HS-27A (cell line): ENCODE results near the gene ZCCHC3.

Experiments used
- DNase-seq: peaks from one replicate; pipeline ENCODE4 v3.0.0-alpha.2; 2012; ENCODE audit warnings: low read depth, missing footprints

The ZCCHC3 gene

DNA sequence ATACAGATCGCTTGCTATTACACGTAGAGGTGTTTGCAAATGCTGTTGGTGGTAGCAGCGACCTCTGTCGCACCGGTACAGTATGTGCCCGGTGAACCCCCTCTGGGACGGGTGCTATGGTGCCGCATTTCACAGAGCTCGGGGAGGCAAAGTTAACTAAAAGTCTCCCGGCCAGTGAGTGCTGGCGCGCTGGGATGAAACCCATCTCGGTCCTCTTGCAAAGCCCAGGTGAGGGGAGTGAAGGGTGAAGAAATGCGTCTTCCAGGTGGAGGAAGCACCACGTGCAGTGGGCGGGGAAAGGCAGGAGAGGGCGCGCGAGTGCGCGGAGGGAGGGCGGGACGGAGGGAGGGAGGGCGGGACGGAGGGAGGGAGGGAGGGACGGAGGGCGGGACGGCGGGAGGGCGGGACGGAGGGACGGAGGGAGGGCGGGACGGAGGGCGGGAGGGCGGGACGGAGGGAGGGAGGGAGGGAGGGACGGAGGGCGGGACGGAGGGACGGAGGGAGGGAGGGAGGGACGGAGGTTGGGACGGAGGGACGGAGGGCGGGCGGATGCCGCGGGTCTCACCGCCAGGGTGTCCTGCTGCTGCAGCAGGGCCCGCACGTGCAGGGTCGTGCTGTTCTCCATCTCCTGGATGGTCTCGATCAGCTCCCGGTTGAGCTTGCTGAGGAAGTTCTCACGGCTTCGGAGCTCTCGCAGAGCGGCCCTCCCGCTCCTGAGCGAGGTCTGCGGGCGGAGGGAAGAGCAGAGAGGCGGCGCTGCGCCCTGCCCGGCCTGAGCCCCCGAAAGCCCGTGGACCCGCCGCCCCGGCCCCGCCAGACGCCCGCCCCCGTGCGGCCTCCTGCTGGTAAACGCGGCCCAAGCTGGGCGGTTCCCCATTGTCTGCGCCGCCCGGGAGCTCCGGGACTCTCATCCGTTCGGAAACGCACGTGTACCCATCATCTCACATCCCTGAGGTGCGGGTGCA is 18.5 kb upstream of the ZCCHC3 start:
- no peak for DNase-seq

DNA sequence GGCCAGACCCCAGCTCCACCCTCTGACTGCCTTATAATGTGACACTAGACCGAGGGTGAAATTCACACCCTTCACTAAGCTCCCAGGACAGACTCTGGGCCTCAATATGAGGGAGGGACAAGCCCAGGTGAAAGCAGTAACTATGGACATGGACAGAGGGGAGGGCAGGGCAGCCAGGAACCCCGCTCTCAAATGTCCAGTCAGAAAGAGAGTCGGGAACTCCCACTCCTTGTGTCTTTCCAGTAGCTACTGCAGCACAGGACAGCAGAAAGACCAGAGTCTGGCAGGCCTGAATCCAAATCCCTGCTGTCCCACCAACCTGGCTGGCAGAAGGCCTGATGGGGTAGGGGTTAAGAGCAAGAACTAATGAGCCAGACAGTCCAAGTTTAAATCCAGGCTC is 13.2 kb upstream of the ZCCHC3 start:
- no peak for DNase-seq

DNA sequence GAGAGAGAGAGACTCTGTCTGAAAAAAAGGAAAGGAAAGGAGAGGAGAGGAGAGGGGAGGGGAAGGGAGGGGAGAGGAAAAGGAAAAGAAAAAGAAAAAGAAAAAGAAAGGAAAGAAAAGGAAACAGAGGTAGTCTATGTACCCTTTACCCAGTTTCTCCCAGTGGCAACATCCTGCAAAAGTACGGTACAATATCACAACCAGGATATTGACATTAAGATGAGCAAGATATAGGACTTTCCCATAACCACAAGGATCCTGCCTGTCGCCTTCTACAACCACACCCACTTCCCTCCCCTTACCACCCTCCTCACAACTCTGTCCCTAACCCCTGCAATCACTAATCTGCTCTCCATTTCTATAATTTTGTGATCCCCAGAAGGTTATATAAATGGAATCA is 10.9 kb upstream of the ZCCHC3 start:
- DNase-seq = no peak

DNA sequence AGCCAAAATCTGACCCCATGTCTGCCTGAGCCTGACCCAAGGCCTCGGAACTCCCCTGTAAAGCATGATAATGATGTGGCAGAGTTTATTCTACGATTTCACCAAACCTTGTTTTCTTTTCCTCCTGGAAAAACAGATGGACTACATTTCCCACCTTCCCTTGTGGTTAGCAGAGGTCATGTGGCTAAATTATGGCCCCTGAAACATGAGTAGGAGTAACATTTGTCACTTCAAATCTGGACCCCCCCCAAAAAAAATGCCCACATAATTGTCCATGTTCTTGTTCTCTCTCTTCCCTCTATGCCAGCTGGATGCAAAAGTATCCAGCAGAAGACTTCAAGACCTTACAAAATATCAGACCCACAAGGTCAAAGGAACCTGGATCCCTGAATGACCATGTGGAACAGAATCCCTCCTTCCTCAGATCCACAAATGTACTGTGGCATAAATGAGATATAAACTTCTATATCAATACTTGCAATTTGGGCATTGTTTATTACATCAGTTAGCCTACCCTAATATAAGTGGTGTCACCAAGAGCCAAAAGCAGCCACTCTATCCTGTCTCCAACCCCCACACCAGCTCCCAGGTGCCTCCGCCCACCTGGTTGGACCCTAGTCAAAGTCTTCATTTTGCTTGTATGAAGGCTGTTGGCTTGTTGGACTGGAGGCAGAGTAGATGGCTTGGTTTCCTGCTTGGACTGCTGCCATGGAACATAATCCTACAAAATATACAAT is 8.2 kb upstream of the ZCCHC3 start:
- no peak for DNase-seq

DNA sequence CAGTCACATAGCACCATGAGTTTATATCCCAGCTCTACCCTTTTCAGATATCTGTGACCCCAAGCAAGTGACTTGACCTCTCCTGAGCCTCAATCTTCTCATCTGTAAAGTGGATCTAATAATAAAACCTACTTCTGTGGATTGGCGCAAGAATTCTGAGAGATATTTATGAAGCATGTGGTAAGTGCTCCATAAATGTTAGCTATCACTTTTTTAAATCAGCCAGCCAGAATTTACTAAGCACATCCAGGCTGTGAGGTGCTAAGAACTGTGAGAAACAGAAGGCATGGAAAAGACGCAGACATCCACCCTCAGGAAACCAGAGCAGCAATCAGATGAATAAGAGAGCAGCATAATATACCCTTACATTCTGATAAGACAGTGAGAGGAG is 7.7 kb upstream of the ZCCHC3 start:
- DNase-seq = no peak

DNA sequence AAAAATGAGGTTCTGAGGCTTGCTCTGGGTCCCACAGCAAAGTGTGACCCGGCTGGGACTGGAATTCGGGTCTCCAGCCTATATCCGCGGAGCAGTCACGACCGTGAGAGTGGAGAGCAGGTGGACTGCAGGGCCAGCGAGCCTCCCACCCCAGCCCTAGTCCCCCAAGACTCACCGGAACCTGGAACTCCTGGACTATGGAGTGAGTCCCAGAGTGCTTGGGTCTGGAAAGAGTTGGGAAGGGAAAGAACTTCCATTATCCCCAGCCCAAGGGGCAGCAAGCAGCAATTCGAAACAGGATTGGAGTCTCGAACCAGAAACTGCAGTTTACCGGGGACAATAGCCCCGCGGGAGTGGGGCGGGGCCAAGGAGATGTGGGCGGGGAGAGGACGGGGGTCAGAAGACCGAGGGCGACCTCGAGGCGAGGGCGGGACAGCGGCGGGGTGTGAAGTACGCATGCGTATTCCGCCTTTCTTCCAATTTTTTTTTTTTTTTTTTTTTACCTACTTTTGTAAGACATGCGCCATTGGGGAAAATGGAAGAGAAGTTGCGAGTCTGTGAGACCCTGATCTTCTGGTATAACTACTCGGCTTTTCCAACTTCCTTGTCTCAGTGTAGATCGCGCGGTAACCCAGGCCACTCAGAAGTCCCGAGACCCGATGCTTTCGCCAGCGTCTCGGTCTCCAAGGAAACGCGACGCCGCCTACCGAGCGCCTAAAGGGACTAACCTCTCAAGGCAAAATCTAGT is 7.1 kb upstream of the ZCCHC3 start, which contains the start of gene C20orf96:
C20orf96 (minus strand) TSS at position 667 of the 748 bp plus-strand sequence; CDS start at position 527, 140 bp downstream.
- peak; percentile 89 for DNase-seq

DNA sequence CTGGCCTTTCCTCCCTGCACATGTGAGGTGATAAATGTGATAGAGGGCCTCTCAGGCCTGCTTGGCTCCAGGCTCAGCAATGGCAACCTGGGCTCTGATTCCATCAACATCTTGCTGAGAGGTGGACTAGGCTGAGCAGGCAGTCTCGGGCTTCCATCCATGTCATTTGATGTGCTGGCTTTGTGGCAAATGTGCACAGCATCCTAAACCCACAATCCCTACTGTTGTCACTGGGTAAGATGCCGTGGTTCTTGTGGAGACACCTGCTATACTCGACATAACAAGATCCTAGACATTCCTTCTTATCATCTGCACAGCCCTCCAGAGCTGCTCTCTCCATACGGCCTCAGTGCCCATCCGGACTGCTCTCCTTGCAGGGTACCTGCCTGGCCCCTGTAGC is 2.8 kb upstream of the ZCCHC3 start:
- no peak for DNase-seq

DNA sequence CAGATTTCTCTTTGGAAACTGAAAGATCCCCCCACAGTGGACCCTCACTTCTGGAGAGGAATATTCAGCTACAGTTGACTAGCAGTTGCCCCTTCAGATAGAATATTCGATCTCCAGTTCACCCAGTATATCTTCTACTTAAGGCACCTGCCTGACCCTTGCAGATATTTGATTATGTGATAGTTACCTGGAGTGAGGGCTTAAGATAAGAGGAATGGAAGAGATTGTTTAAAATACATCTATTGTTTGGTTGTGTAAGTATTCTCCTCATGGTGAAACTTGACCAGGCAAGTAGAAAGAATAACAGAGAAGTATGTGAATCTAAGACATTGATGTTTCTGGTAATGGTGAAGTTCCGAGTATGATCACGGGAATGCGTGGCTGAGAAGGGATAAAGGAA is 1.6 kb upstream of the ZCCHC3 start:
- DNase-seq = no peak

DNA sequence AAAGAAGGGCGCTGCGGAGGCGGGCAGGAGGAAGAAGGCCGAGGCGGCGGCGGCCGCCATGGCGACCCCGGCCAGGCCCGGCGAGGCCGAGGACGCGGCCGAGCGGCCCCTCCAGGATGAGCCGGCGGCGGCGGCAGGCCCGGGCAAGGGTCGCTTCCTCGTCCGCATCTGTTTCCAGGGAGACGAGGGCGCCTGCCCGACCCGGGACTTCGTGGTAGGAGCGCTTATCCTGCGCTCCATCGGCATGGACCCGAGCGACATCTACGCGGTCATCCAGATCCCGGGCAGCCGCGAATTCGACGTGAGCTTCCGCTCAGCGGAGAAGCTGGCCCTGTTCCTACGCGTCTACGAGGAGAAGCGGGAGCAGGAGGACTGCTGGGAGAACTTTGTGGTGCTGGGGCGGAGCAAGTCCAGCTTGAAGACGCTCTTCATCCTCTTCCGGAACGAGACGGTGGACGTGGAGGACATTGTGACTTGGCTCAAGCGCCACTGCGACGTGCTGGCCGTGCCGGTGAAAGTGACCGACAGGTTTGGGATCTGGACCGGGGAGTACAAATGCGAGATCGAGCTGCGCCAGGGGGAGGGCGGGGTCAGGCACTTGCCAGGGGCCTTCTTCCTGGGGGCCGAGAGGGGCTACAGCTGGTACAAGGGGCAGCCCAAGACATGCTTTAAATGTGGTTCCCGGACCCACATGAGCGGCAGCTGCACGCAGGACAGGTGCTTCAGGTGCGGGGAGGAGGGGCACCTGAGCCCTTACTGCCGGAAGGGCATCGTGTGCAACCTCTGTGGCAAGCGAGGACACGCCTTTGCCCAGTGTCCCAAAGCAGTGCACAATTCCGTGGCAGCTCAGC is 780 bp downstream of the ZCCHC3 start:
- peak; percentile 54 for DNase-seq

DNA sequence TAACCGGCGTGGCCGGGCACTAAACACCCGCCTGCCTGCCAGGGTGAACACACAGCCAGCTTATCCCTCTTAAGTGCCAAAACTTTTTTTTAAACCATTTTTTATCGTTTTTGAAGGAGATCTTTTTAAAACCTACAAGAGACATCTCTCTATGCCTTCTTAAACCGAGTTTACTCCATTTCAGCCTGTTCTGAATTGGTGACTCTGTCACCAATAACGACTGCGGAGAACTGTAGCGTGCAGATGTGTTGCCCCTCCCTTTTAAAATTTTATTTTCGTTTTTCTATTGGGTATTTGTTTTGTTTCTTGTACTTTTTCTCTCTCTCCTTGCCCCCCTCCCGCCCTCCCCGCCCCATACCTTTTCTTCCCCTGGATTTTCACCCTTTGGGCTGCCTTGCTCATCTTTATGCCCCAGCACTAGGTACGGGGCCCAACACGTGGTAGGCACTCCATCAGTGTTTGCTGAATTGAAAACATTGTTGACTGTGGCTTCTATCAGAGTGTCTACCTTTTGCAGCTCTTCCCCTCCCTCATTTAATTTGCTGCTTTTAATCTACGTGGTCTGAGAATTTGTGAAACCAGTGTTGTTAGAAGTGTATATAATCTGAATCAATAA is 1.5 kb downstream of the ZCCHC3 start:
- DNase-seq = no peak

DNA sequence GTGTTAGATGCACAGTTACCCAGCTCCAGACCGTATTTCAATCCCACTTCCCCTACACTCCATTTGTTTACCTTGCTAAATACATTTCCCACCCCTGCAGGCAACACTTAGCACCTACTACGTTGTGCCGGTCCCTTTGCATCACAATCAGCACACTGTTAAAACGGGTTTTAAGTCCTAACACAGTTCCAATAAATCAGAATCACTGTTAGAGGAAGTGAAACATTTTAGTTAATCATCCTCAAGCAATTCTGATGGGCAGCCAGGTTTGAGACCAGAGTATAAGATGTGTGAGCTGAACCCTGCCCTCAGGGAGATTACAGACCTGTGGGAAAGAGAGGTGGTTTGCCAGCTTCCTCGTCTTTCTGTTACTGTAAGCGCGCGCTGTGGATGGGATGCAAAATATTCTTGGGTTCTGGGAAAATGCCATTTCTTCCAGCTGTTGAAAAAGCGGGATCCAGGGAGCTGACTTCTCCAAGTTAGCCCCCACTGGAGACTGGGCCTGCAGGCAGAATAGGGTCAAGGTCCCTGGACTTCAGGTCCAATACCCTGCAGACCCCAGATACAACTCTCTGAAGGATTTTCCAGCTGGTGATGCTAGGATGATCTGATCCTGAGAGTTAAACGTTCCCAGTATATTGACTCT is 3.1 kb downstream of the ZCCHC3 start:
- no peak for DNase-seq

DNA sequence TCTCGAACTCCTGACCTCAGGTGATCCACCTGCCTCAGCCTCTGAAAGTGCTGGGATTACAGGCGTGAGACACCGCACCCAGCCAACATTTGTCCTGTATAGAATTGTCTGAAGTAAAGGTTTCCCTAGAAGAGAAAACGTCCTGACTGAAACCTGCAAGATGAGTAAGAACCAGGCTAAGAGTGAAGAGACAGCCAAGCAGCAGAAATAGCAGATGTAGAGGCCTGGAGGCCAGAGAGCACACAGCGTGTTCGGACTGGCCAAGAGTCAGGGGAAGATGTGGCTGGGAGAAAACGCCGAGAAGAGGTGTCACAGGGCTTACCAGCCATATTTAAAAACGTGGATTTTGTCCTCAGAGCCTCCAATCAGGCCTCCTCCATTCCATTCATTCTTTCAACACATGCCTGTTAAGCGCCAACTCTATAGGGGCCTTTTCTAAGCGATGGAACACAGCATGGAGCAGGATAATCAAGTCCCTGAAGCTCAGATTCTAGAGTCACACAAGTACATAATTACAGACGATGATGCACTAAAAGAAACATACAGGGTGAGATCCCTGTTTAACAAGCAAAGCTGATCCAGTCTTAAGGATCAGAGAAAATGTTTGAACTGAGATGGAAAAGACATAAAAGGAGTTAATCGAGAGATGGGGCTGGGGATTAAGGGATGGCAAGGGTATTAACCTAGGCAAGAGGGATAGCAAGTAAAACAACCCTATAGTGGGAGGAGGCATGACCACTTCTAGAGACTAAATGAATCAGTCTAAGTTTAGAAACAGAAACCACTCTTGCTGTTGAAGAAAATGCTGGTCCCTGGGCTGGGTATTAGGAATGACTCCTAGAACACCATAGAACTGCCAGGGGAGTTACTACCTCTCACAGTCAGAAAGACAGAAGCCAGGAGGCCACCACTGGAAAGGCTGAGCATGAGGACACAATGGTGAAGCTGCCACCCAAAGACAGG is 4.8 kb downstream of the ZCCHC3 start:
- DNase-seq = no peak

DNA sequence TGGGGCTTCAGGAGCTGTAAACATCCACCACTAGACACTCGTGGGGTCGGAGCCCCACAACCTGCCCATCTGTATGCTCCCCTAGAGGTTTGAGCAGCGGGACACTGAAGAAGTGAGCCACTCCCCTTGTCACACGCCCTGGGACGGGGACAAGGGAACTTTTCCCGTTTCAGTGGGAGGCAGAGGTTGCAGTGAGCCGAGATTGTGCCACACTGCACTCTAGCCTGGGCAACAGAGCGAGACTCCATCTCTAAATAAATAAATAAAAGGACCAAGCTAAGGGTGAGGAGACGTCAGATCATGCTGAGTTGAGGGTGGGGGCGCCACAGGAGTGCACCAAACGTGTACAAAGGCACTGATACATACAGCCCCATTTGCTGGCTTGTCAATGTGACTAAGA is 8.4 kb downstream of the ZCCHC3 start:
- no peak for DNase-seq

DNA sequence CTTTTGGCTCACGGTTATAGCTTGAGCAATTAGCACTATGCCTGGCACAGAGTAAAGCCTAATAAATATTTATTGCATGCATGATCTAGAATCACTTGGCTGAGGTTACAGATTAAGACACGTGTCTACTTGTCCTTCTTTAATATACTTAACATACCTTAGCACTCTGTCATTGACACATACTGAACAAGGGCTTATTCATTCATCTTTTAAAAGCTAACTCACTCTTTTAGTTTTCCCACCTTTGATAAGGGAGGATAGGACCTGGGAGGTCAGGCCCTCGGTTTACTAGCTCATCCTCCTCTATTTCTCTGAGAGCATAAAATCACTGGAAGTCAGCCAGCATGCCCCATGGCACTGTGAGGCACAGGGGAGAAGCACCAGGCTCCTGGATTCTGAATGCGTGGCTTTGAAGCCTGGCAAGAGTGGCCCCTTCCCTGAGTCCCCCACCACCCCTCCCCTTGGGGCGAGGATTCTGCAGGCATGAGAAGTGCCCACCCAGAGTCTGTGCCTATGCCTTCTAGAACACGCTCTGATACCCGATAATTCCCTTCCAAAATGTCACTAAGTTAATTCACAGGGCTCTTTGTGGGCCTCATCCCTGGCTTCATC is 11.2 kb downstream of the ZCCHC3 start:
- no peak for DNase-seq

DNA sequence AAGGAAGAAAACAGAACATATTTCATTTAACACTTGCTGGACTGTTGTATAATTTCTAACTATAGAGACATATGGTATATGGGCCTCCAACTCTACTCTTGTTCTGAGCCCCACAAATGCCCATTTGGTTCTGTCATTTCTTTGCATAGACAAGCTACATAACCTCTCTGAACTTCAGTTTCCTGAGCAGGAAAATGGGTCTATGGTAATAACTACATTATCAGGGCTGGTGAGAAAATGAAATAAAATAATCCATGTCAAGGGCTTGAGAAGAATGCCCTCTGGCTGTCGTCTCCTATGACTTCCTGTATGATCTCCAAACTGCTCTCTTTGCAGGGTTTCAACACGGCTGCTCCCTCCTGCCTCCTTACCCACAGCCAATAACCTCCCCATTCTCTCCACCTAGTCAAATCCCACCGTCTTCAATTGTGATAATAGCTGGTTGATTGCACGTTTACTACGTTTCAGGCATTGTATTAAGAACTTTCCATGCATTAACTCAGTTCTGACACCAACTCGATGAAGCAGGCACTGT is 12.0 kb downstream of the ZCCHC3 start:
- DNase-seq = no peak

DNA sequence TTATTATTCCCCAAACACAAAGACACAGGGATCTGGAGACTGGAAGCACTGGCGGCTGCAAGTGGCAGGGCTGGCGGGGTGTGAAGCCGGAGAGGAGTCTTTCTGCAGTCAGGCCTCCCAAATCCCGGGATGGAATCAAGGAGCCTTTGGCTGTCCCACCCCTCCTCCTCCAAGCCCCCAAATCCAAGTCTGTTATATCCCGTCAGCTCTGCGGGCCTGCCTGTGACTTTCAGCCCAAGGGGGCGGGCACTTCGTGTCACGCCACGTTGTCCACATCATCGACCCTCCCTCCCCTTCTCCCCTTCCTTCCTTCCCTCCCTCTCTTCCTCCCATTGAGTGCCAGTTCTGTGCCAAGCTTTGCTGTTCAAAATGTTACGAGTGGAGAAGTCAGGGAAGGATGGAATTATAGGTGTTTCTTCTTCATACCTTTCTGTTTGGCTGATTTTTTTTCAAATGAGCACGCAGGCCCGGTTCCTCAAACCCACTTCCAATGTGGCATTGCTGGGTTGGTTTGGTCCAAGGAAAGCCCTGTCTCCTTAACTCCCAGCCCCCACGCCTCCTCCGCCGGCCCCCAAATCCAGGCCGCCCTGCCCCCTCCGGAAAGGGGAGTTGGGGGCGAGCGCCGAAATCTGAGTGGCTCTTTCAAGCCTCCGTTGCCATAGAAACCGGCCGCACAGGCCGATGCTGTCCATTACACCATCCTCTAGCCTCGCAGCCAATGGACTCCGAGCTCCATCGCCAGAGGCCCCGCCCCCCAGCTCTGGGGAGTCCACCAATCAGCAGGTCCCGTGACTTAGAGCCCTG is 12.7 kb downstream of the ZCCHC3 start:
- peak; percentile 96 for DNase-seq

DNA sequence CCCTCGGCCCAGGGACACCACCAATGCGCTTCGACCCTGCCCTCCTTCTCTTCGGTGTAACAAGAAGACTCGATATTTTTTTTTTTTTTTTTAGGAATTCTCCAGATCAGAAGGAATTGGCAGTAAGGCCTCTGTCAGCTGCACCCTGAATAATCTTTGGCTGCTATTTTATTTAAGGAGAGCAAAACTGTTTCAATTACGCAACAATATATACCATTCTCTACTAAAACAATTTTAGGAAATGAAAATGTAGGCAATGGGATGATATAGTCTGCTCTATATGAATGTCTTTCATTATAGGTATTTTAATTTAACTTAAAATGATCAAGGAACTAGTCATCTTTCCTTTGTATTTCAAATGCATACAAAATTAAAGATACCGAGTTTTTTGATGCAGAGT is 13.3 kb downstream of the ZCCHC3 start:
- DNase-seq = no peak

DNA sequence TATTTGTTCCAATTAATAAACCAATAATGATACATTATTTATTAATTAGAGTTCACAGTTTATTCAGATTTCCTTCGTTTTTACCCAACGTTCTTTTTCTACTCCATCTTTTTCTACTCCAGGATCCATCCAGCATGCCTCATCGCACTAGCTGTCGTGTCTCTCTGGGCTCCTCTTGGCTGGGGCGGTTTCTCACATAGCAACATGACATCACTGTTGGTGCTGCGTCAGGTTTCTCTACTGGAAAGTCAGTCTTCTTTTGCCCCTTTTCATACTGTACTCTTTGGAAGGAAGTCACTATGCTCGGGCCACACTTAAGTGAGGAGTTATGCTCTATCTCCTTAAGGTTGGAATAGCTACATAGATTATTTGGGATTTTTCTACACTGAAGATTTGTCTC is 14.2 kb downstream of the ZCCHC3 start:
- DNase-seq = no peak
